ENCODE measurements around the gene ACBD6.

DNA sequence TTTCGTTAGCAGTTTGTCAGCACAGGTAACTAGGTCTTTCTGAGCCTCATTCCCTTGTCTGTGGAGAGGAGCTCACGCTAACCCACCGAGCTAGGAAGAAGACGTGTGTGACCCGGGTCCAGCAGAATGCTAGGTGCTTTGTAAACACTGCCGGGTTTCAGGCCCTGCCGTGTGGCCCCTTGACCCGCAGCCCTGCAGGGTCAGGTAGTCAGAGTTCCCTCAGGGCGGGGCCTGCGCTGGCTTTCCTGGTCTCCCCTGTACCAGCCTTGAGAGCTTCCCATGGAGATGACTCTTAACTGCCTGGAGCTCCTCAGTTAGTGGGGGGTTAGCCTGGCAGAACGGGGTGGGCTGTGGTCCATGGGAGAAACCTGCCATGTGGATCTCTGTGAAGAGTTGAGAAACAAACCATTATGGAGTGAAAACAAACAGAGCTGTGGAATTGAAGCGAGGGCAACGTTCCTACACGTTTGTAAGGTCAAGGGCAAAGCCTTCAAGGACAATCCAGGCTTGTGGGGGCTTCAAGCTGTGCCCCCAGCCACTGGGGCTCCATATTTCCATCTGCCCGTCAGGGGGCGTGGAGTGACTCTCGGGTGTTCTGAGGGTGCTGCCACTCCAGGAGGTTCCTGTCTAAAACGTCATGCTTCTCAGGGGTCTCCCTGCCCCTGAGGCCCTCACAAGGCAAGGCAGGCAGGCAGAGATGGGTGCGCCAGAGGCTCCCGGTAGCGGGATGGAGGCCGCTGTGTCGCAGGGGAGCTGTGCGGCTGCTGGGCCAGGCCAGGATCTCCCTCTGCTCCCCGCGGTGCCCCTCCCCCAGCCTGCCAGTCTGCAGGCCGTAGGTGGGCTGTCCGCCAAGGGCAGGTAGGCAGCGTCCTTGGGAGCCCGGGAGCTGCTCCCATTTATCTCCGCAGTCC lies 248.5 kb downstream of the ACBD6 start:
- TF ChIP-seq POLR2AphosphoS5 (IDR thresholded peaks at IDR 0.05) = no peak
- TF ChIP-seq, protein P1, sequence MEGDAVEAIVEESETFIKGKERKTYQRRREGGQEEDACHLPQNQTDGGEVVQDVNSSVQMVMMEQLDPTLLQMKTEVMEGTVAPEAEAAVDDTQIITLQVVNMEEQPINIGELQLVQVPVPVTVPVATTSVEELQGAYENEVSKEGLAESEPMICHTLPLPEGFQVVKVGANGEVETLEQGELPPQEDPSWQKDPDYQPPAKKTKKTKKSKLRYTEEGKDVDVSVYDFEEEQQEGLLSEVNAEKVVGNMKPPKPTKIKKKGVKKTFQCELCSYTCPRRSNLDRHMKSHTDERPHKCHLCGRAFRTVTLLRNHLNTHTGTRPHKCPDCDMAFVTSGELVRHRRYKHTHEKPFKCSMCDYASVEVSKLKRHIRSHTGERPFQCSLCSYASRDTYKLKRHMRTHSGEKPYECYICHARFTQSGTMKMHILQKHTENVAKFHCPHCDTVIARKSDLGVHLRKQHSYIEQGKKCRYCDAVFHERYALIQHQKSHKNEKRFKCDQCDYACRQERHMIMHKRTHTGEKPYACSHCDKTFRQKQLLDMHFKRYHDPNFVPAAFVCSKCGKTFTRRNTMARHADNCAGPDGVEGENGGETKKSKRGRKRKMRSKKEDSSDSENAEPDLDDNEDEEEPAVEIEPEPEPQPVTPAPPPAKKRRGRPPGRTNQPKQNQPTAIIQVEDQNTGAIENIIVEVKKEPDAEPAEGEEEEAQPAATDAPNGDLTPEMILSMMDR (IDR thresholded peaks at IDR 0.05) = no peak
- no peak for TF ChIP-seq POLR2A (IDR thresholded peaks at IDR 0.05)

All from stomach (tissue), 4 donors.